ENCODE results near the gene RNF121. TPM values are rescaled to one million over a fixed set of nuclear protein-coding genes. Genes with fewer than 3 reads are reported as not detected.

The RNF121 gene
- total RNA-seq, 1 donor from 2014 or later, result 29.0 TPM

DNA sequence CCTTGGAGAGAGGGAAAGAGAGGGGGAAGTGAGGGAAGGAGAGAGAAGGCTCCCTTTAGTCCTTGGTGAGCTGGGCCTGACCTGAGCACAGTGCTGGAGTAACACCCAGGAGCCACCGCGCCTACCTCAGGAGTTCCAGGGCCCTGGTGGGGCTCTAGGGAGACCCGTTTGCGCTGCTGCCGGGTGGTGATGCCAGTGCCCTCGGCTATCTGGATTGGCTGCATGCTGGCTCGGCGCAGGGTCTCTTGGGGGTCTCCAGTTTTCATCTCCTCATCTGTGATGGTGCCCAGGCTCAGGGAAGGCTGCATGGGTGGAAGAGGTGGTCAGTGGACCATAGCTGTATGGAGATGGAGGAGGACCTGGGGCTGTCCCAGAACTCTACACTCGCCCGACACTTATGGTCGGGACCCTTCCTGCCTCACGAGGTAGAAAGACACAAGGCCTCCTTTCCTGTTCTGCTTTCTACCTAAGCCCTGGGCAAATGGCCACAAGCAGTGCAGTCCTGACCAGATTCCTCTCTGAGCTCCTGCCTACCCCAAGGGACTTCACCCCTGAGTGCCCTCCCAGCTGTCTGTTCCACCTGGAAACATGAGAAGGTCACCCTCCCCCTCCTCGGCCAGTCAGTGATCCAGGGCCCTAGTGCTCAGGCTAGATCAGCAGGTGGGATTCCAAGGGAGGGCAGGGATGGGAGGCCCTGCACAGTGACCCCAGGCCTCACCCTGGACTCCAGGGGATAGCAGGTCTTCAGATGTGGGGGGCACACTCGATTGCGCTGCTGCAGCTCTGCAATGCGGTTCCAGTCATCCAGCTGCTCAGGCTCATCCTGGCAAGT, 75.9 kb downstream of the RNF121 start:
- intact Hi-C loops (cut with micrococcal nuclease), result no loop called here

GRCh38 chr11:72005347-72006260, 76.8 kb downstream of the RNF121 start:
- intact Hi-C loops (cut with micrococcal nuclease), result no loop called here

GRCh38 chr11:72006309-72007088, 77.7 kb downstream of the RNF121 start:
- intact Hi-C loops (cut with micrococcal nuclease), result no loop called here

DNA sequence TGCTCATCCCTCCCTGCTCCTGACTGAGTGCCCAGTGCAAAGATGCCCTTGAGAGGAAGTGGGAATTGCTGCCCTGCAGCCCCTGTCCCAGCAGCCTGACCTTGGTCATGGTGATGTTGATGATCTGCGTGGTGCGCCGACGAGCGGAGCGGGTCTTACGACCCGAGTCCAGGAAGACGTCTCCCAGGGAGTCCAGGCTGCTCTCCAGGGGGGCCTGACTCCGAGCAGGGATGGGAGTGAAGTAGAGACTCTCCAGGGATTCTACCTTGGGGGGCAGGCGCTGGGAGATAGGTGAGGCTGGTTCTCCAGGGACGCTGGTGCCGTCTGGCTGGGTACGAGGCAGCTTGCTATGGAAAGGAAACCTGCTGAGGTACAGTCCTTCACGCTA, 78.2 kb downstream of the RNF121 start:
- intact Hi-C loops (cut with micrococcal nuclease), result no loop called here

DNA sequence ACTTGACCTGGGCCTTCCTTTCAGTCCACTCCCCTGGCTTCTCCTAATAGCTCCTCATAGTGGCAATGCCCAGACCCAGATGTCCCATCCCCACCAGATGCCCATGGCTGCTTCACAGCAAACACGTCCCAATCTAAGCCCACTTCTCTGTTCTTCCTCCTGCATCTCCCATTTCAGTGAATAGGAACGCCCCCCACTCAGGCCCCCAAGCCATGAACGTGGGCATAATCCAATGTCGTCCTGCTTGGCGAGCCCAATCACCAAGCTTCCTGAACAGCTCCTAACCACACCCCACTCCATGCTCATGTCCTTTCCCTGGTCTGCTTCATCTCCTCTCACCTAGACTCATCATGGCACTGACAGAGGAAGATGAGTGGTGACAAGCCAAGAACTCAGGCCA, 78.7 kb downstream of the RNF121 start:
- intact Hi-C loops (cut with micrococcal nuclease), result no loop called here

GRCh38 chr11:72008728-72009127, 79.9 kb downstream of the RNF121 start:
- intact Hi-C loops (cut with micrococcal nuclease), result no loop called here

DNA sequence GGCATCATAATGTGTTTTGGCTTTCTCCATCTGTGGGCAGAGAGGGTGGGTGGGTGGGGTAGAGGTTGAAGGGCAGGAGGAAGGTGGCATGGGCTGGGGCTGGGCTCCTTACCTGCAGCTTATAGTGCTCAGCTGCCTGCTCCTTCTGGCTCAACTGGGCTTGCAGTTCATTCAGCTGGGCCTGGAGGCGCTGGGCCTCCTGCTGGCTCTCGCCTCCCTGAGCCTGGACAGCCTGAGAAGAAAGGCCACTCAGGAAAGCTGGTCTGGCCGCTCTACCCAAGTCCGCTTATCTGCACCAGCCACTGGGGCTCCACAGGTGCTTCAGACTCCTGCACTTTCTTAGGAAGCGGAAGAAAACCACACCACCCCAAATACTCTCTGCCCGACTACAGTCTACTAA, 80.3 kb downstream of the RNF121 start:
- intact Hi-C loops (cut with micrococcal nuclease), result no loop called here

GRCh38 chr11:72010529-72011233, 81.8 kb downstream of the RNF121 start:
- intact Hi-C loops (cut with micrococcal nuclease), result no loop called here

- intact Hi-C loops (cut with micrococcal nuclease), result no loop called here
Observed at GRCh38 chr11:72012091-72012630, 83.3 kb downstream of the RNF121 start.

DNA sequence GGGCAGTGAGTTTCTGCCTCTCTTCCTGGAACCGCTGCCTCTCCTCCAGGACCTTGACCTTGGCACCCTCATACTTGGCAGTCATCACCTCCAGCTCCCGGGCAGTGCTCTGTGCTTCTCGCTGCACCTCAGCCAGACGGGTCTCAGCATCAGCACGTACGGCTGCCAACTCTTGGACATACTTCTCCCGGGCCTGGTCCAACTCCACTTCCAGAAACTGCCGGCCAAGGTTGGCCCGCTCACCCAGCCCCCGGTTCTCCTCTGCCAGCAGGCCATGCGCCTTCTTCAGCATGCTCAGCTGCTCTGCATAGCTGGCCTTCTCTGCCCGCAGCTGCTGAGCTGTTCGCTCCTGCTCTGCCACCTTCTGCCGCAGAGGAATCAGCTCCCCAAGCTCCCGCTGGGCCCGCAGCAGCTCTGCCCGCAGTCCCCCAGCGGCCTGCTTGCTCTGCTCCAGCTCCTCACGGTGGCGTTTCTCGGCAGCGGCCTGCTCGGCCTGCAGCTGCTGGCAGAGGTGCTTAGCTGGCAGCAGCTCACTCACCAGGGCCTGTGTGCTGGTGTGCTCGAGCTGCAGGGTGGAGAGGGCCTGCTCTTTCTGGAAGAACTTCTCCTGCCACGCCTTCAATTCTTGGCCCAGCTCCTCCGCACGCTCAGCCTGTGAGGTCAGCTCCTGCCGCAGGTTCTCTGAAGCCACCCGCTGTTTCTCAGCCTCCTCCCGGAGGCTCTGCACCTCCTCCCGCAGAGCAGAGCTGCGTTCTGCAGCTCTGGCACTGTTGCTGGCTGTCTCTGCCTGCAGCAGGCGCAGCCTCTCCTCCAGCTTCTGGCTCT, 84.3 kb downstream of the RNF121 start:
- intact Hi-C loops (cut with micrococcal nuclease), result no loop called here

DNA sequence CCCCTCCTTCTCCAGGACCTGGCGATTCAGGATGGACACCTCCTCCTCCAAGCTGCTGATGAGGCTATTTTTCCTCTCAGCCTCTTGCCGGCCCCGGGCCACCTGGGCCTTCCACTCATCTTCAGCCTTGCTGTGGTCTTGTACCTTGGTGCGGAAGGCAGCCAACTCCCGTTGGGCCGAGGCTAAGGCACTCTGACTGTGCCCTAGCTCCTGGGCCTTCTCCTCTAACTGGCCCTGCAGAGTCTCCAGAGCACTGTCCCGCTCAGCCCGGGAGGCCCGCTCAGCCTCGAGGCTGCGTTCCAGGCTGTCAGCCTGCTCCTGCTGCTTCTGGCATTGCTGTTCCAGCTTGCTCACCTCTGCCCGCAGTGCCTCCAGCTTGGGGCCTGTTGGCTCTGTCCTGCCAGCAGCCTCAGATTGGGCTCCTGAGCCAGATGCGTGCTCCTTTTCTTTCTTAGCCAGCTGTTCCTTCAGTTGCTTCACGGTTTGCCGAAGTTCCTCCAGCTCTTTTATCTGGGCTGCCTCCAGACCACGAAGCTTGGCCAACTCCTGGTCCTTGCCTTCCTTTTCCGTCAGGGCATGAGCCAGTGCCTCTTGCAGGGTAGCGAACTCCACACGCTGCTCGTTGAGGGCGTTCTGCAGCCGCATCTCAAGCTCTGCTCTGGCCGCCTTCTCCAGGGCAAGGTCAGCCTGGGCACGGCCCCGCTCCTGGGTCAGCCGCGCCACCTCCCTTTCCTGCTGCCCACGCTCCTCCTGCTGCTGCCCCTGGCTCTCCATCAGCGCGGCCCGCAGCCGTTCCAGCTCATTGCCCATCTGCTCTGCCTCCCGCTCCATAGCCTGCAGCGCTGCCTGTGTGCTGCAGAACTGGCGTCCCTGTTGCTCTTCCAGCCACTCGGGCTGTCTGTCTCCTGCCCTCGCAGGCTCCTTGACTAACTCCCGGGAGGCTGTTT, 85.2 kb downstream of the RNF121 start:
- intact Hi-C loops (cut with micrococcal nuclease), result no loop called here

GRCh38 chr11:72014761-72015320, 86.0 kb downstream of the RNF121 start:
- intact Hi-C loops (cut with micrococcal nuclease), result no loop called here

DNA sequence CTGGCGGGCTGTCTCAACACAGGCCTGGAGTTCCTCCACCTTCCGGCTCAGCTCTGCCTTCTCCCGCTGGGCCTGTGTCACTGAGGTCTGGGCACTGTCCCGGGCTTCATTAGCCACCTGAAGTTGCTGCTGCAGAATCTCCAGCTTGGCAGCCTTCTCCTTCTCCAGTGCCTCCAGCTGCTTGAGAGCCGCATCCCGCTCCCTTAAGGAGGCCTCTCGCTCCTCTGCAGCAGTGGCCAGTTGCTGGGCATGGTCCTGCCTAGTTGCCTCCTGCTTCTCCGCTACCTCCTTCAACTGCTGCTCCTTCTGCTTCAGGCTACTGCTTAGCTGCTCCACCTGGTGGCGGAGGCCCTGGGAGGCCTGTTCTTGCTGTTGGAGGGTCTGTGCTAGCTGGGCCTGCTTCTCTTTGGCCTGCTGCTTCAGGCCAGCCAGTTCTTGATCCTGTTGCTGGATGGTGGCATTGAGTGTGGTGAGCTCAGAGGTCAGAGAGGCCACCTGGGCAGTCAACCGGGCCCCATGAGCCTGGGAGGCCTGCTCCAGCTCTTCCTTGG, 86.7 kb downstream of the RNF121 start:
- intact Hi-C loops (cut with micrococcal nuclease), result no loop called here

- intact Hi-C loops (cut with micrococcal nuclease), result no loop called here
Observed at GRCh38 chr11:72018171-72018570, 89.3 kb downstream of the RNF121 start.

- intact Hi-C loops (cut with micrococcal nuclease), result no loop called here
Observed at GRCh38 chr11:72023335-72023734, 94.5 kb downstream of the RNF121 start.

- intact Hi-C loops (cut with micrococcal nuclease), result loop anchor here (2.0 kb wide), 1 partner anchor 407 kb away; no protein-coding TSS in a partner anchor
Observed at GRCh38 chr11:72024069-72024754, 95.4 kb downstream of the RNF121 start.

DNA sequence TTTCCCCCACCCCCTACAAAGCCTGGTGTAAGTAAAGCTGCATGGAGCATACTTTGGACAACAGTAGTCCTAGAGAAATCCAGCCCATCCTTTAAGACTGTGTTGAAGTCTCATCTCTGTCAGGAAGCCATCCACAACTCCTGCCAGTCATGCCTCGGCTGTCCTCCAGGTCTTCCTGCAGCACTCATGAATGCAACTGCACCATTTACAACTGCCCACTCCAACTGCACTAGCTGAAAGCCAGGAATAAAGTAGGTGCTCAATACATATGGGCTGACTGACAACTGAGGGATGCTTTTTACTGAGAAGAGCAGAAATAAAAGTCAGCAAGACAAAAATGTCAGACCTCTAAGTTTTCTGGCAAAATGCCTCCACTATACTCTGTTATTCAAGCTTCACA, 97.2 kb downstream of the RNF121 start:
- intact Hi-C loops (cut with micrococcal nuclease), result no loop called here

All from T-helper 2 cell treated with Interferon-gamma antibody and Interleukin-4, amounts not matched to agents 100 ng/mL and 5 ng/mL, for 36 hours (primary cell).